Liver (tissue), 3 donors: ENCODE results near the gene DSCAML1.

Experiments used
- CTCF ChIP-seq: fragments of 150-350 bp; IDR thresholded peaks from 2 replicates; pipeline ENCODE4 v1.5.1; 2017; ENCODE audit warnings: improper control_type of control experiment, low read depth, low read length; ENCODE audit not compliant: missing input control
- MAX ChIP-seq: IDR thresholded peaks from 2 replicates; pipeline ENCODE4 v1.6.1; 2016; ENCODE audit warnings: antibody characterized with exemption
- RAD21 ChIP-seq, 2 donors: IDR thresholded peaks; 2 replicates each; pipeline ENCODE4 v1.6.1; 2016; ENCODE audit warnings: antibody characterized with exemption in 2 of 2, mild to moderate bottlenecking in 2 of 2
- donor health status: healthy.
- donor health status: healthy.

GRCh38 chr11:117748771-117749540, 48.1 kb downstream of the DSCAML1 start:
- TF ChIP-seq MAX (no peak), CTCF (no peak), RAD21 (IDR thresholded peaks at IDR 0.05) (no peak)
